Natural killer cell (primary cell): Measurements from ENCODE around the gene NUTF2. TPM values are rescaled to one million over a fixed set of nuclear protein-coding genes. Genes with fewer than 3 reads are reported as not detected.

Experiments used
- ATAC-seq, 3 donors: fragments of 150-1000 bp in 2 of 3; fragments of 200-7000 bp in 1 of 3; cut with Tn5 transposase; 1 replicate in 1 of 3; 2 replicates in 2 of 3; pipeline ENCODE4 v1.10.0; 2021; ENCODE audit warnings: mild to moderate bottlenecking in 2 of 3, moderate library complexity in 2 of 3
- DNase-seq, 2 donors: peaks; one replicate each; pipeline versions ENCODE4 v3.0.0 to v3.0.0-alpha.2; 2013 to 2021; ENCODE audit warnings: mixed read lengths in 1 of 2
- H3K27ac ChIP-seq: one replicate; pipeline ENCODE4 v1.5.1; 2013; ENCODE audit warnings: mild to moderate bottlenecking, low read length
- H3K27me3 ChIP-seq: one replicate; pipeline ENCODE4 v1.6.1; 2013; ENCODE audit warnings: low read length; ENCODE audit not compliant: control insufficient read depth, insufficient read depth
- H3K36me3 ChIP-seq: one replicate; pipeline ENCODE4 v1.6.1; 2013; ENCODE audit warnings: low read length; ENCODE audit not compliant: control insufficient read depth, insufficient read depth
- H3K4me1 ChIP-seq: one replicate; pipeline ENCODE4 v1.6.1; 2013; ENCODE audit warnings: low read length; ENCODE audit not compliant: control insufficient read depth, insufficient read depth
- H3K4me3 ChIP-seq: one replicate; pipeline ENCODE4 v1.5.1; 2013; ENCODE audit warnings: low read length
- H3K9me3 ChIP-seq: one replicate; pipeline ENCODE4 v1.6.1; 2013; ENCODE audit warnings: low read length; ENCODE audit not compliant: control insufficient read depth, insufficient read depth
- H3K27ac Mint-ChIP-seq, 2 donors: one replicate each; pipeline ENCODE4 v1.8.0; 2022; ENCODE audit warnings: mild to moderate bottlenecking in 2 of 2, mixed read lengths in 2 of 2, moderate library complexity in 1 of 2
- H3K27me3 Mint-ChIP-seq, 2 donors: one replicate each; pipeline ENCODE4 v1.8.0; 2022; ENCODE audit warnings: low read depth in 2 of 2, mixed read lengths in 2 of 2
- H3K36me3 Mint-ChIP-seq: one replicate; pipeline ENCODE4 v1.8.0; 2022; ENCODE audit warnings: mixed read lengths
- H3K4me1 Mint-ChIP-seq, 2 donors: one replicate each; pipeline ENCODE4 v1.8.0; 2022; ENCODE audit warnings: mixed read lengths in 2 of 2
- H3K4me3 Mint-ChIP-seq: one replicate; pipeline ENCODE4 v1.8.0; 2022; ENCODE audit warnings: mild to moderate bottlenecking, moderate library complexity, mixed read lengths
- H3K9me3 Mint-ChIP-seq, 2 donors: one replicate each; pipeline ENCODE4 v1.8.0; 2022; ENCODE audit warnings: mixed read lengths in 2 of 2
- CTCF ChIP-seq: fragments of 200-600 bp; IDR thresholded peaks from one replicate; pipeline ENCODE4 v1.8.0; 2022; ENCODE audit warnings: antibody characterized with exemption
- WGBS: methylation state at CpG from one replicate; pipeline ENCODE4 v1.1.7; 2013; ENCODE audit warnings: missing lambda C conversion rate; ENCODE audit not compliant: insufficient coverage; 5-methylcytosine and 5-hydroxymethylcytosine counted together
- intact Hi-C: fragments of 100-400 bp; cut with micrococcal nuclease; formaldehyde crosslinking; loops from one replicate; pipeline ENCODE4 v1.14.2; 2022
- total RNA-seq, 4 donors: library from RNA; stranded (reverse); fragments of 120-200 nt in 1 of 4; gene quantifications; one replicate each; pipeline versions ENCODE4 v1.2.3 to v1.2.4, GENCODE V29; 2013 to 2022

The NUTF2 gene
- total RNA-seq, 3 donors from 2014 or later (not counting 1 experiment from before 2014, with no cell fraction given): 43.2 to 47.1 (median 43.3) TPM

DNA sequence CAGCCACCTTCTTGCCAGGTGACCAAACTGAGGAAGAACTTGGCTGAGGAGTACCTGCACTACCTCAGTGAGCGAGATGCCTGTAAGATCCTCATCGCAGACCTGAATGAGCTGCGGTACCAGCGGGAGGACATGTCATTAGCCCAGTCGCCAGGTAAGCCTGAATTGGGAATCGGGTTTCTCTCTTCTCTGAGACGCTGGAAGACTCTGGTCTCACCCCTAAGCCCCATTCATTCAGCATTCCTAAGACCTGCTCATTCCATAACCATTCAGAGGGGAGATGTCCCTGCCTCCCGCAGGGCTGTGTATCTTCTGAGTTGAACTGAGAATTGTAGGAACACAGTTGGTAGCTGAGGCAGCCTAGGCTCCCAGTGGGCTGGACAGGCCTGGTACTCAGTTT, 21.6 kb upstream of the NUTF2 start:
- no peak for TF ChIP-seq CTCF
- peaks cover 8% of the 10 kb centered on the region for H3K36me3 ChIP-seq
- intact Hi-C loops: no loop called here
- H3K27ac ChIP-seq: no peak overlapping the region
- no peaks in the 10 kb centered on the region for H3K4me1 Mint-ChIP-seq
- H3K4me3 ChIP-seq: no peak overlapping the region
- H3K27me3 ChIP-seq: no peaks in the 10 kb centered on the region
- no peak overlapping the region for H3K27ac Mint-ChIP-seq
- H3K36me3 Mint-ChIP-seq: no peaks in the 10 kb centered on the region
- no peak for ATAC-seq
- no peak for DNase-seq
- WGBS: 94% methylated on average over 8 of the region's 8 CpGs
- H3K9me3 ChIP-seq: no peaks in the 10 kb centered on the region
- no peaks in the 10 kb centered on the region for H3K9me3 Mint-ChIP-seq
- no peaks in the 10 kb centered on the region for H3K4me1 ChIP-seq
- no peaks in the 10 kb centered on the region for H3K27me3 Mint-ChIP-seq
- no peak overlapping the region for H3K4me3 Mint-ChIP-seq

GRCh38 chr16:67825906-67826305, 20.8 kb upstream of the NUTF2 start:
- H3K9me3 ChIP-seq: no peaks in the 10 kb centered on the region
- 97% methylated on average over 14 of the region's 14 CpGs for WGBS
- intact Hi-C loops: no loop called here

GRCh38 chr16:67828651-67829050, 18.1 kb upstream of the NUTF2 start:
- no peak overlapping the region for H3K4me3 ChIP-seq
- no peak overlapping the region for H3K27ac ChIP-seq
- H3K4me1 Mint-ChIP-seq: peaks cover 3 to 19% of the 10 kb centered on the region in 2 donors
- no peaks in the 10 kb centered on the region for H3K9me3 Mint-ChIP-seq
- no peaks in the 10 kb centered on the region for H3K9me3 ChIP-seq
- H3K4me3 Mint-ChIP-seq: no peak overlapping the region
- H3K27ac Mint-ChIP-seq: no peak overlapping the region
- peaks cover 25% of the 10 kb centered on the region for H3K36me3 ChIP-seq
- no peak for DNase-seq
- ATAC-seq: no peak
- H3K27me3 ChIP-seq: no peaks in the 10 kb centered on the region
- intact Hi-C loops: no loop called here
- no peaks in the 10 kb centered on the region for H3K27me3 Mint-ChIP-seq
- H3K4me1 ChIP-seq: peaks cover 9% of the 10 kb centered on the region
- 97% methylated on average over 4 of the region's 4 CpGs for WGBS
- no peaks in the 10 kb centered on the region for H3K36me3 Mint-ChIP-seq
- TF ChIP-seq CTCF: no peak

More at GRCh38 chr16:67825906-67826305, 20.8 kb upstream of the NUTF2 start:
- DNase-seq: no peak
- H3K27ac Mint-ChIP-seq: no peak overlapping the region
- Histone ChIP-seq H3K36me3 (peaks cover 15% of the 10 kb centered on the region), H3K4me3 (no peak overlapping the region), H3K4me1 (no peaks in the 10 kb centered on the region), H3K27ac (no peak overlapping the region), H3K27me3 (no peaks in the 10 kb centered on the region)
- no peak for ATAC-seq
- no peak overlapping the region for H3K4me3 Mint-ChIP-seq
- H3K36me3 Mint-ChIP-seq: no peaks in the 10 kb centered on the region
- no peak for TF ChIP-seq CTCF
- H3K9me3 Mint-ChIP-seq: no peaks in the 10 kb centered on the region
- H3K27me3 Mint-ChIP-seq: no peaks in the 10 kb centered on the region
- peaks cover 0 to 5% of the 10 kb centered on the region in 2 donors for H3K4me1 Mint-ChIP-seq

GRCh38 chr16:67833030-67833414, 13.7 kb upstream of the NUTF2 start:
- H3K36me3 Mint-ChIP-seq: no peaks in the 10 kb centered on the region
- peak overlapping the region in 1 of 2 donors; percentile 95 for H3K27ac Mint-ChIP-seq
- DNase-seq (no peak), ATAC-seq (no peak)
- TF ChIP-seq CTCF: no peak
- H3K9me3 Mint-ChIP-seq: no peaks in the 10 kb centered on the region
- Histone ChIP-seq H3K36me3 (peaks cover 25% of the 10 kb centered on the region), H3K27me3 (no peaks in the 10 kb centered on the region), H3K9me3 (no peaks in the 10 kb centered on the region), H3K27ac (peak overlapping the region; percentile 31), H3K4me1 (peaks cover 16% of the 10 kb centered on the region), H3K4me3 (peak overlapping the region; percentile 72)
- H3K27me3 Mint-ChIP-seq: no peaks in the 10 kb centered on the region
- peaks cover 6 to 23% of the 10 kb centered on the region in 2 donors for H3K4me1 Mint-ChIP-seq
- 4% methylated on average over 3 of the region's 3 CpGs for WGBS
- intact Hi-C loops: loop anchor here (1.0 to 2.0 kb wide), 2 partner anchors 9 to 14 kb away; partner anchors contain the start of genes CENPT, NUTF2 and THAP11
- H3K4me3 Mint-ChIP-seq: peak overlapping the region; percentile 96
